Fibroblast of lung (primary cell): Measurements from ENCODE around the gene ARRB1. TPM values are rescaled to one million over a fixed set of nuclear protein-coding genes. Genes with fewer than 3 reads are reported as not detected.

Experiments
- DNase-seq, 2 donors: peaks; one replicate each; pipeline versions ENCODE4 v3.0.0 to v3.0.0-alpha.2; 2010; ENCODE audit warnings: low read depth in 2 of 2
- H2AFZ ChIP-seq: 2 replicates; pipeline ENCODE4 v1.5.1; 2012; ENCODE audit warnings: low read length, control low read depth, inconsistent platforms
- H3K27ac ChIP-seq: 2 replicates; pipeline ENCODE4 v1.5.1; 2011; ENCODE audit warnings: low read length, control low read depth; ENCODE audit not compliant: insufficient read depth
- H3K27me3 ChIP-seq: 2 replicates; pipeline ENCODE4 v1.5.1; 2011; ENCODE audit warnings: mild to moderate bottlenecking, low read length; ENCODE audit not compliant: control insufficient read depth, insufficient read depth
- H3K36me3 ChIP-seq: 2 replicates; pipeline ENCODE4 v1.5.1; 2011; ENCODE audit warnings: low read length; ENCODE audit not compliant: control insufficient read depth, insufficient read depth
- H3K4me1 ChIP-seq: 2 replicates; pipeline ENCODE4 v1.5.1; 2011; ENCODE audit warnings: low read length; ENCODE audit not compliant: control insufficient read depth, insufficient read depth; ENCODE audit errors: extremely low read depth
- H3K4me2 ChIP-seq: 2 replicates; pipeline ENCODE4 v1.5.1; 2011; ENCODE audit warnings: low read length, control low read depth; ENCODE audit not compliant: insufficient read depth; ENCODE audit errors: extremely low read depth
- H3K4me3 ChIP-seq, 4 experiments: fragments of 200-600 bp in 1 of 4; sonication (generic) in 1 of 4; replicated peaks in 1 of 4; 2 replicates each; pipeline ENCODE4 v1.5.1; 2011 to 2016; ENCODE audit warnings: low read length in 4 of 4, low read depth in 3 of 4, mild to moderate bottlenecking in 3 of 4, control low read depth in 2 of 4, inconsistent platforms in 1 of 4, mixed read lengths in 1 of 4; ENCODE audit not compliant: insufficient read depth in 1 of 4; ENCODE audit errors: control extremely low read depth in 1 of 4
- H3K79me2 ChIP-seq: 2 replicates; pipeline ENCODE4 v1.5.1; 2012; ENCODE audit warnings: mild to moderate bottlenecking, low read length, inconsistent platforms; ENCODE audit not compliant: control insufficient read depth, insufficient read depth
- H3K9ac ChIP-seq: 2 replicates; pipeline ENCODE4 v1.5.1; 2011; ENCODE audit warnings: mild to moderate bottlenecking, low read length, control low read depth; ENCODE audit not compliant: insufficient read depth
- H3K9me3 ChIP-seq: 2 replicates; pipeline ENCODE4 v1.5.1; 2012; ENCODE audit warnings: low read depth, low read length; ENCODE audit not compliant: control insufficient read depth, insufficient read depth
- H4K20me1 ChIP-seq: 2 replicates; pipeline ENCODE4 v1.5.1; 2011; ENCODE audit warnings: low read length; ENCODE audit not compliant: control insufficient read depth, insufficient read depth; ENCODE audit errors: extremely low read depth
- CTCF ChIP-seq, 2 donors: IDR thresholded peaks in 1 of 2; conservative IDR thresholded peaks in 1 of 2; 1 replicate in 1 of 2; 2 replicates in 1 of 2; pipeline ENCODE4 v1.5.1; 2011 to 2012; ENCODE audit warnings: low read length in 2 of 2, control low read depth in 1 of 2, inconsistent platforms in 1 of 2, low read depth in 1 of 2, mild to moderate bottlenecking in 1 of 2
- EZH2 ChIP-seq: IDR thresholded peaks from 2 replicates; pipeline ENCODE4 v1.5.1; 2012; ENCODE audit warnings: low read length, control low read depth, mild to moderate bottlenecking; ENCODE audit errors: missing control alignments
- polyA plus RNA-seq, 2 donors: library from polyadenylated mRNA; depleted of rRNA in 1 of 2; stranded (reverse) in 1 of 2; unstranded in 1 of 2; fragments of >200 nt; gene quantifications; 2 replicates each; pipeline ENCODE4 v1.2.1, GENCODE V29; 2011 to 2012; ENCODE audit warnings: missing spikeins in 1 of 2
- total RNA-seq: library from RNA; depleted of rRNA; stranded (reverse); fragments of >200 nt; gene quantifications from 2 replicates; pipeline ENCODE4 v1.2.1, GENCODE V29; 2014

The ARRB1 gene
- total and polyA plus RNA-seq, 2 donors (not counting 1 experiment from before 2014, with no cell fraction given) = 4.3 to 18.9 TPM

DNA sequence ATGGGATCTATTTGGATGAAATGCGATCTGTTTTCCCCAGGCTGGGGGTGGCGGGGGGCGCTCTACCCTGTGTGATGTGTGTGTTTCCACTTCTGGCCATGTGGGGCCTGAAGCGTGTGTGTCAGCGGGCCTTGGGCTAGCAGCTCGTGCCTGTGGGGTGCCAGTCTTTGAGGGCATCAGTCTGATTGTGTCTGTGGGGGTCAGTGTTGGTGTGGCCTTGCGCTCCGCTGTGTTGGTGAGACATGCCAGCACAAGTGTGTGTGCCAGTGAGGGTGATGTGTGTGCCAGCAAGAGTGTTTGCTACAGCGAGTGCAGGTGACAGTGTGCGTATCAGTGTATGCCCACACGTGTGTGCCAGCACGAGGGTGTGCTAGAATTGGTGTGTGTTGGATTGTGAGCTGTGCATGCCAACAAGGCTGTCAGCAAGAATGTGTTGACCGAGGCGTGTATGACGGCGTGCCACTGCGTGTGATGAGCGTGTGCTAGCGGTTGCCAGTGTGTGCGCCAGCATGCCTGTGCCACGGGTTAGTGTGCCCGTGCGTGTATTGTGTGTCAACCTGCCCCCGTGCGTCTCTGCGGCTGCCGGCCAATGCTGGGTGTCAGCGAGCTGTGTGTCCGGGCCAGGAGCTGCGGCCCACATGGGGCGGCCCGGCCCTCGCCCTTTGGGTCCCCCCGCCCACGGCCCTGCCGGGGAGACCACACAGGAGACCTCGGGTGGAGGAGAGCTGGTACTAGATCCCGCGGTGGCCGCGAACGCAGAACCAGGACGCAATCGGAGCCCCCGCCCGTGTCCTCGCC is 519 bp downstream of the ARRB1 start:
- H3K27me3 ChIP-seq = no peaks in the 10 kb centered on the region
- H2AFZ ChIP-seq = peak overlapping the region; percentile 7
- H4K20me1 ChIP-seq = no peaks in the 10 kb centered on the region
- TF ChIP-seq EZH2 (no peak), CTCF (conservative IDR thresholded peaks at IDR 0.05 in 1 of 2, IDR thresholded peaks at IDR 0.05 in 1 of 2; ENCODE audit: low read depth in 1 of 2, low read length in 2 of 2) (peak in 1 of 2 donors; percentile 19)
- H3K27ac ChIP-seq = no peak overlapping the region
- H3K79me2 ChIP-seq = no peaks in the 10 kb centered on the region
- peak overlapping the region; percentile 48 for H3K9ac ChIP-seq
- H3K36me3 ChIP-seq = no peaks in the 10 kb centered on the region
- H3K4me2 ChIP-seq = peak overlapping the region; percentile 61
- H3K4me3 ChIP-seq = peak overlapping the region; percentile 23 to 65 (median 50)
- peak; percentile 35 to 49 for DNase-seq
- peaks cover 22% of the 10 kb centered on the region for H3K4me1 ChIP-seq
- H3K9me3 ChIP-seq = no peaks in the 10 kb centered on the region

DNA sequence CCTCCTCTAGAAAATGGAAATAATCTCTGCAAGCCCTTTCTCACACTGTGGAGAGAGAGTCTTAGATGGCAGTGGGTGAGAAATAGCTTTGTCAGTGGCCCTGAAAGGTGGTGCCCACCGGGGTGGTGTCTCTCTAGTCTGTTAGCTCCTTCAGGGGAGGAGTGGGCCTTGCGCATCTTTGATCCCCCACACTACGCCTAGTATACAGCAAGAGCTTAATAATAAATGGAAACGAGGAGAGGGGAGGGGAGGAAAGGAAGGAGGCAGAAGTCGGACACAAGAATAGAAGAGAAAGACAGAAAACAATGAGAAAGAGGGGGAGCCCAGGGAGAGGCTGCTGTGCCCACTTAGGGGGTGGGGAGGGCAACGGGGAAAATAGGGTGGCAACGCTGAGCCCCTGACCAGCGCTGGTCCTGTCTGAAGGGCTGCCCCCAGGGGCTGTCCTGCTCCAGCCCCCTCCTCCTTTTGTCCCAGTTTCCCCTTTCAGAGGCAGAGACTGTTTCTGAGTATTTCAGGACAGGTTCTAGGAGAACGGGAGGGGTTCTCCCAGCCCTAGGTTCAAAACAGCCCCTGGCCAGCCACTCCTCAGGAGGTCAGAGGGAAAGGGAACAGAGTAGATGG is 1.2 kb downstream of the ARRB1 start:
- H3K9ac ChIP-seq = no peak overlapping the region
- peak overlapping the region; percentile 61 for H3K4me2 ChIP-seq
- no peaks in the 10 kb centered on the region for H3K9me3 ChIP-seq
- TF ChIP-seq CTCF (conservative IDR thresholded peaks at IDR 0.05 in 1 of 2, IDR thresholded peaks at IDR 0.05 in 1 of 2; ENCODE audit: low read depth in 1 of 2, low read length in 2 of 2) (no peak), EZH2 (no peak)
- H2AFZ ChIP-seq = no peak overlapping the region
- no peak overlapping the region for H3K27ac ChIP-seq
- no peaks in the 10 kb centered on the region for H3K27me3 ChIP-seq
- H3K4me3 ChIP-seq = peak overlapping the region in 2 of 4 experiments; percentile 61 to 65
- no peaks in the 10 kb centered on the region for H3K36me3 ChIP-seq
- no peaks in the 10 kb centered on the region for H4K20me1 ChIP-seq
- peaks cover 22% of the 10 kb centered on the region for H3K4me1 ChIP-seq
- H3K79me2 ChIP-seq = no peaks in the 10 kb centered on the region
- no peak for DNase-seq

DNA sequence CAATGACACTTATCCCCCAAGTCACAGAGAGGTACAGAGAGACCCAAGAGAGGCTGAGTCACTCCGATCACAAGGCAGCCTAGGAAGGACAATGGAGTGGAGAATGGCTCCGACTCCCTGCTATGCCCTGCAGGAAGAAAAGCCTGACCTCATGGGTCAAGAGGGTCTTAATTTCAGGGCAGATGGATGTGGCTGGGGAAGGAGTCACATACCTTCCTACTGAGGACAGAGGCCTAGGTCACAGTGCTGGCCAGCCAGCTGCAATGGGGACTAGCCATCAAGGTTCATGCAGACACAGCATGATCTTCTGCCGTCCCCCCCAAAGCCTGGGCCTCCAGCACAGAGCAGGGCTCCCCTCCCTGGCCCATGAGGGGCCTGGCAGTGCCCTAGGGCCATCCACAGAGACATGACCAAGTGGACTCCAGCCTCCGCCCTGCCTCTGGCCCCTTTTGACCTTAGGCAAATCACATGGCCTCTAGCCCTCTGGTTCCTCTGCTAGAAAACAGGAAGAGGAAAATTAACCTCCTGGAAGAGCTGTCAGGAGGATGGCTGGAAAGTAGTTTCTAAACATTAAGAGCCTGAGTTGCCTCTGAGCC is 1.8 kb downstream of the ARRB1 start:
- H3K9me3 ChIP-seq = no peaks in the 10 kb centered on the region
- H3K79me2 ChIP-seq = no peaks in the 10 kb centered on the region
- H4K20me1 ChIP-seq = no peaks in the 10 kb centered on the region
- H2AFZ ChIP-seq = no peak overlapping the region
- H3K4me3 ChIP-seq = peak overlapping the region in 2 of 4 experiments; percentile 61 to 65
- no peaks in the 10 kb centered on the region for H3K36me3 ChIP-seq
- DNase-seq = no peak
- H3K4me1 ChIP-seq = peaks cover 24% of the 10 kb centered on the region
- no peaks in the 10 kb centered on the region for H3K27me3 ChIP-seq
- no peak overlapping the region for H3K9ac ChIP-seq
- no peak overlapping the region for H3K27ac ChIP-seq
- no peak for TF ChIP-seq CTCF (conservative IDR thresholded peaks at IDR 0.05 in 1 of 2, IDR thresholded peaks at IDR 0.05 in 1 of 2; ENCODE audit: low read depth in 1 of 2, low read length in 2 of 2)
- no peak for TF ChIP-seq EZH2
- H3K4me2 ChIP-seq = no peak overlapping the region
